Activated naive CD4-positive, alpha-beta T cell treated with anti-CD3 and anti-CD28 coated beads, Interleukin-2, amount 50 U/mL, for 24 hours (primary cell): ENCODE data around the gene C22orf42.
"Not testable (repeated sequence)": the region's sequence is repeated elsewhere in the genome, so short reads cannot be mapped to it uniquely, and the experiment has no call there.

Experiments used
- H3K27ac Mint-ChIP-seq: one replicate; pipeline ENCODE4 v1.8.0; 2021; ENCODE audit warnings: mild to moderate bottlenecking, mixed read lengths
- H3K27me3 Mint-ChIP-seq: one replicate; pipeline ENCODE4 v1.8.0; 2021; ENCODE audit warnings: mixed read lengths
- H3K36me3 Mint-ChIP-seq: one replicate; pipeline ENCODE4 v1.8.0; 2021; ENCODE audit warnings: mixed read lengths
- H3K4me1 Mint-ChIP-seq: one replicate; pipeline ENCODE4 v1.8.0; 2021; ENCODE audit warnings: mixed read lengths
- H3K4me3 Mint-ChIP-seq: one replicate; pipeline ENCODE4 v1.8.0; 2021; ENCODE audit warnings: mild to moderate bottlenecking, mixed read lengths
- H3K9me3 Mint-ChIP-seq: one replicate; pipeline ENCODE4 v1.8.0; 2021; ENCODE audit warnings: mixed read lengths

C22orf42 gene

DNA sequence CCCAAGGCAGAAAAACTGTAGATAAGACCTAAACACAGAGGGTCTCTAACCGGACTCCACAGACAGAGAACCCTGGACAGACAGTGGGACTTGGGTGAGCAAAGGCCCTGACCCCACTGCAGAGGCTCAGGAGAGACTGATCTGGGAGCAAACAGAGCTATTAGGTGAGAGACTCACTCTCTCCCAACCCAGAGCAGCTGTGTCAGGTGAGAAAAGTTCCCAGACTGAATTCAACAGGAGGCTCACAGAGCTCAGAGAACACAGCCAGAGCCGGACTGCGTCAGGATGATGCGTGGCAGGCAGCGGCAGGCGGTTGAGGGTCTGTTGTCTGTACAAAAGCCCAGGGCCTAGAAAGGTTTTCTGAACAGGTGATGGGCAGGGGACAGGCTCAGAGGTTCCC lies 40.2 kb upstream of the C22orf42 start:
- Mint-ChIP-seq H3K9me3 (no peaks in the 10 kb centered on the region), H3K27me3 (peaks cover 2% of the 10 kb centered on the region), H3K36me3 (no peaks in the 10 kb centered on the region), H3K27ac (no peak overlapping the region), H3K4me3 (no peak overlapping the region), H3K4me1 (peaks cover 24% of the 10 kb centered on the region)

DNA sequence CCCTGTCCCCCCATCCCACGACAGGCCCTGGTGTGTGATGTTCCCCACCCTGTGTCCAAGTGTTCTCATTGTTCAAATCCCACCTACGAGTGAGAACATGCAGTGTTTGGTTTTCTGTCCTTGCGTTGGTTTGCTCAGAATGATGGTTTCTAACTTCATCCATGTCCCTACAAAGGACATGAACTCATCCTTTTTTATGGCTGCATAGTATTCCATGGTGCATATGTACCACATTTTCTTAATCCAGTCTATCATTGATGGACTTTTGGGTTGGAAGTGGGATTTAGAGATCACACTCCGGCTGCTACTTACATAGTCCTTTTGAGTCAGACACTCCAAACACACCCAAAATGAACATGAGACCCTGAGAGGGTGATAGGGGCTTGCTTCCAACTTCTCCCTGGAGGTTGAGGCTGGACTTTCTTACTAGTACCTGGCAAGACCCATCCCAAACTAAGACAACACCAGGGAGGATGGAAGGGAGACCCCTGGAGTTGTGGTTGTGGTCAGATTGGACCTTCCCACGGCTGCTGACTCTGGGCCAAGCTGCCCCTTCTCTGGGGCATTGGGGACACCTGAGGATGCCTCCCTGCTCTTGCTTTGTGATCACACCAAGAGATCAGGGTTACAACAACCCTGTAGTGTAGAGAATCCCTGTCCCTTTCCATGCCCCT lies 38.6 kb upstream of the C22orf42 start:
- peaks cover 16% of the 10 kb centered on the region for H3K4me1 Mint-ChIP-seq
- H3K27ac Mint-ChIP-seq = not testable (repeated sequence)

DNA sequence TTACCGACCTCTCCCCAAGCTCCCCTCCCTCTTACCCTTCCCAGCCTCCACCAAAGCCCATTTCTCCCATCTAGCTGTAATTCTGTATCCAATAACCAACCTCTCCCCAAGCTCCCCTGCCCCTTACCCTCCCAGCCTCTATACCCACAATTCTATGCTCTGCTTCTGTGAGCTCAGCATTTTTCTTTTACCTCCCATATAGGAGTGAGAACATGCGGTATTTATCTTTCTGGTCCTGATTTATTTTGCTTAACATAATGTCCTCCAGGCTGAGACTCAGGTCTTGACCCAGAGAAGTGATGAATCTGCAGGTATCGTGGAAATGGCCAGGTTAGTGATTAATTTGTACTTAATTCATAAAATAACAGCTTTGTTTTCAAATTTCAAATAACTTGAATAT lies 36.8 kb upstream of the C22orf42 start:
- H3K9me3 Mint-ChIP-seq, H3K4me1 Mint-ChIP-seq, H3K27ac Mint-ChIP-seq, H3K36me3 Mint-ChIP-seq, H3K27me3 Mint-ChIP-seq, H3K4me3 Mint-ChIP-seq: not testable (repeated sequence)

More for the DNA sequence above, 38.6 kb upstream of the C22orf42 start:
- H3K27me3 Mint-ChIP-seq, H3K36me3 Mint-ChIP-seq, H3K4me3 Mint-ChIP-seq, H3K9me3 Mint-ChIP-seq: not testable (repeated sequence)

DNA sequence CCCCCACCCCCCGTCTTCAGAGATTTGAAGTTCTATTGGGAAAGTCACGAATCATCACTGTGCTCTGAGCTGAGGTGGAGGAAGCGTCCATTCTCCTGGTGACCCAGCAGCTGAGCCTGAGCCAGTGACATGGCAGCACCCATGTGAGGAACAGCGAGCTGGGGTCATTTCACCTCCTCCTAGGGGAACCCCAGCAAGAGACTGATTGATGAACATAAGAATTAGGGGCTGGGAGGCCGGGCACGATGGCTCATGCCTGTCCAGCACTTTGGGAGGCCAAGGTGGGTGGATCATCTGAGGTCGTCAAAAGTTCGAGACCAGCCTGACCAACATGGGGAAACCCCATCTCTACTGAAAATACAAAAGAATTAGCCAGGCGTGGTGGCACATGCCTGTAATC lies 34.2 kb upstream of the C22orf42 start:
- H3K4me1 Mint-ChIP-seq, H3K27me3 Mint-ChIP-seq, H3K27ac Mint-ChIP-seq, H3K4me3 Mint-ChIP-seq, H3K9me3 Mint-ChIP-seq, H3K36me3 Mint-ChIP-seq: not testable (repeated sequence)

DNA sequence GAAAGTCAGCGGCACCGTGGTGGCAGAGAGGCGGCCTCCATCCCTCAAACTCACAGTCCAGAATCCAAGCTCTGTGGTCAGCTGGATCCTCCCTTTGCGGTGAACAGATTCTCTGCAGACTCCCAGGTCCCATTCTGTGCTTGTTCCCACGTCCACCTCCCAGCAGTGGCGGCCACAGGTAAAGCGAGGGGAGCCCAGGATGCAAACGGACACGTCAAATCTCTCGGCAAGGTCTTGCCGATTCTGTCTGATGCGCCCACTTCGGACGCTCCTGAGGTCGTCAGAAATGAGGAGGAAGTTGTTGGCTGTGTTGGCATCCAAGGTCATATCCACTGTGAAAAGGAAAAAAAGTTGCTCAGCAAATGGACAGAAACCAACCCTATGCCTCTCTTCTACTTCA lies 31.9 kb upstream of the C22orf42 start:
- H3K9me3 Mint-ChIP-seq, H3K36me3 Mint-ChIP-seq, H3K27me3 Mint-ChIP-seq, H3K4me1 Mint-ChIP-seq, H3K27ac Mint-ChIP-seq, H3K4me3 Mint-ChIP-seq: not testable (repeated sequence)

DNA sequence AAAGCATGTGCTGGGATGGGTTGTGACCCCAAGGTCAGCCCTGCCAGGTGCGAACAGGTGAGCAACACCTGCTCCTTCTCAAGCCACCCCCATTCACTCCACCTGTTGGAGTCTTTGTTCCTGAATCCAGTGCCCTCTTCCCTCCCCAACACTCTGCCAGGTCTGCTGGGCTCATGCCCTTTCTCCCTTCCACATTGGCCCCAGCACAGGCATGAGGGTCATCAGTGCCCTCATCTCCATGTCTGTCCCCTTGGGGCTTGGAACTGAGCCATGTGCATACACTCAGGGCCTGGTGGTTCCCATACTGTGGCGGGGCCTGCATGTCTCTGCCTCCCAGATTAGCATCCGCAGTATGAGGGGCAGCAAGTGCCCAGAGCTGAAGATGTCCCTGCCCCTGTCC lies 26.7 kb upstream of the C22orf42 start:
- H3K27ac Mint-ChIP-seq = no peak overlapping the region
- no peaks in the 10 kb centered on the region for H3K9me3 Mint-ChIP-seq
- no peaks in the 10 kb centered on the region for H3K4me1 Mint-ChIP-seq
- no peak overlapping the region for H3K4me3 Mint-ChIP-seq
- no peaks in the 10 kb centered on the region for H3K27me3 Mint-ChIP-seq
- H3K36me3 Mint-ChIP-seq = no peaks in the 10 kb centered on the region

DNA sequence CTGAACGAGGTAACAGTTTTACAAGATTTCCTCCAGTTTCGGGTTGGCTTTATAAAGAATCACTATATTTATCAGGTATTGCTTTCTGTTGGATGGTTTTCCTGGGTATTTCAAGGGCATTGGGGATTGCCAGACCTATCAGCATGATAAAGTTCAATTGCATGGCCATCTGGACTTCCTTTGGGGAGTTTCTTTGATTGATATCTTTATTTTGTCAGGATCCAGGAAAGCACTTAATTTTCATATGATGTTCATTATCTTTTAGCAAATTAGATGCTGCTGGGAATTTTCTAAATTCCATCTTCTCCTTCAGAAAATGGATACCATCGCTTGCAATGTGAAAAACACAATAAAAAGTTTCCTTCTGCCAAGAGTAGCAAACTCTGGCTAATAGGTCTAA lies 24.5 kb upstream of the C22orf42 start:
- Mint-ChIP-seq H3K27ac (no peak overlapping the region), H3K9me3 (no peaks in the 10 kb centered on the region), H3K36me3 (no peaks in the 10 kb centered on the region), H3K4me1 (no peaks in the 10 kb centered on the region), H3K4me3 (no peak overlapping the region), H3K27me3 (peaks cover 3% of the 10 kb centered on the region)

DNA sequence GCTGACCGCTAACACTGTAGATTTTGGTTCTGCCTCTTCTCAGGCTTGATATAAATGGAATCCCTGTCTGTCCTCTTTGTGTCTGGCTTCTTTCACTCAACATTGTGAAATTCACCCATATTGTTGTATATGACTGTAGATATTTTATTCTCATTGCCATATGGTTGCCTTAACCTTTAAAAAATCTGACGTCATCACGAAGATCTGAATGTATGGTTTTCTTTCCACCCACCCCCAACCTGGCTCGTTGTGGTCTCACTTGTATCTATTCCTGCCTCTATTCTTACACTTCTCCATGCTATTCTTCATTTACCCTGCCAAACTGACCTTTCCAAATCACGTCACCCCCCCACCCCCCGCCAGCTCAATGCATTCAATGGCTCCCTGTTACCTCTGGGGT lies 21.9 kb upstream of the C22orf42 start:
- H3K27ac Mint-ChIP-seq = no peak overlapping the region
- H3K4me1 Mint-ChIP-seq = no peaks in the 10 kb centered on the region
- peaks cover 14% of the 10 kb centered on the region for H3K27me3 Mint-ChIP-seq

DNA sequence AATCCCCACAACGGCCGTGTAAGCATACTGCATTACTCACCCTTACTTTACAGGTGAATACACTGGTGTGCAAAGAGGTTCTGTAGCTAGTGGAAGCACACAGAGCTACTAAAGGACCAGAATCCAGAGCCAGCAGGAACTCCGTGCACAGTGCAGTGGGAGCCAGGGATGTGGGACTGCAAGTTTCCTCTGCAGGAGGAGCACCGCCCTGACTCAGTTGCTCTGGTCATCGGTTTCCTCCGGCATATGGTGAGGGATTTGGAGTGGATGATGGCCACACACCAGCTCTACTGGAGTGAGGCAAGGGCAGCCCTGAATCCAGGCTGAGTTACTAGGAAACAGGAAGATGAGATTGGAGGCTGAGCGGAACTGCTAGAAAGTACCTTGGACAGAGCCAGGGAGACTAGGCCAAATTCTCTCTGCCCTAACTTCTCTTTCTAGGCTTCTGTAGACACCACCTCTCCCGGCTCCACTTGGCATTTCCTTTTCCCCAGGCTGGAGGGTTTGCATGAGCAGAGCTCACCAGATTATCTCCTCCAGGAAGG lies 18.2 kb upstream of the C22orf42 start:
- no peaks in the 10 kb centered on the region for H3K9me3 Mint-ChIP-seq
- peaks cover 20% of the 10 kb centered on the region for H3K27me3 Mint-ChIP-seq
- no peaks in the 10 kb centered on the region for H3K36me3 Mint-ChIP-seq
- H3K4me1 Mint-ChIP-seq = no peaks in the 10 kb centered on the region
- no peak overlapping the region for H3K4me3 Mint-ChIP-seq
- H3K27ac Mint-ChIP-seq = no peak overlapping the region

More for the DNA sequence above, 21.9 kb upstream of the C22orf42 start:
- no peaks in the 10 kb centered on the region for H3K36me3 Mint-ChIP-seq
- H3K4me3 Mint-ChIP-seq = no peak overlapping the region
- no peaks in the 10 kb centered on the region for H3K9me3 Mint-ChIP-seq

DNA sequence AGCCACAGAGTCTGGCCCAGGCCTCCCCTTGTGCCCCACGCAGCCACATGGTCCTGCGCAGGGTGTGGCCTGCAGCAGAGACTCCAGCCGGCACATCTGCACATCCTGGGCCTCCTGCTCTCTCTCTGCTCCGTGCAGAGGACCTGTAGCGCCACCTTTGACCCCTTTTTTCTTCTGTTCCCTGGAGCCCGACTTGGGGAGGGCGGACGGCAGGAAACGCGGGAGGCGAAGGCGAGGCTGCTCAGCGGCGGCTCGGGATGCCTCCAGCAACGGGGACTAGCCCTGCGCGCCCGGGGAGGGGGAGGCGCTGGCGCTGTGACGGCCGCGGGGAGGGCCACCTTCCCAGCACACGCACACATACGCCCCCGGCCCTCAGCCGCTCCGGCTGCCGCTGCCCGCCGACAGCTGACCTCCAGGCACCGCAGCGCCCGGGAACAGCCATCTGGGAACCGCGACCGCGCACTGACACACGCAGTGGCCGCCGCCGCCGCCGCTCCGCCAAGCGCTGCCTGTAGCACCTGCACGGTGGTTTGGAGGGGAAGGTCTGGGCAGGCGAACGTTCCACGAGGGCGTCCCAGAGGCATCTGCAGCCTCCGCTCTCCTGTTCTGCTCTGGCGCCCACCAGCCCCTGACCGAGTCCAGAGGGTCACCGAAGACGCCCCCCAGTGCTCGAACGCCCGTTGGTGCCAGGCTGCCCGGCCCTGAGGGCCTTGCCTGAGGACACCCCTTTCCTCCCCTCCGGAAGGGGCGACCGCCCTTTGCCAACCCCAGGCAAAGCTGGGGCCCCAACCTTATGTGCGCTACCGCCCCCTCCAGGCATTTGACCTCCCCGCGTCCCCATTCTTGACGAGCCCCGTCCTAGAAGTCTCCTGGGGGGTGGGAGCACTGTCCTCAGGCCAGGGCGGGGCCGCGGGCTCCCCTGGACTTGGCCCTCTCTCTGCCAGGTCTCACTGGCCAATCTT lies 16.9 kb upstream of the C22orf42 start:
- H3K27me3 Mint-ChIP-seq = peaks cover 20% of the 10 kb centered on the region

DNA sequence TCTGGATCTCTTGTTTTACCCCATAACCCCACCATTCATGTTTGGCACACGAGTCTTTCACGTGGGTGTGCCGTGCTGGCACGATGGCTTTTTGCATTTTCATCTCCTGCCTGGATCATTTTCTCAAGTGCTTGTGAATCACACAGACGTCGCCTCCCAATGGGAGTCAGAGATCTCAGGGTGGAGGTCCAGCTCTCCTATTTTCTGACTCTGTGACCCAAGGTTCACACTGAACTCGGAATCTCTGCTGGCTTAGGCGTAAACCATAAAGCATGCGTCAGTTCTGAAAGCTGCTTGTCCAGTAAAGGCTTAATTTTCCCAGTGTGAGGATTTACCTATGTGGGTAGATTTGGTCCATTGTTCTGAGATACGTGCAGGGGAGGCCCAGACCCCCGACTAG lies 16.0 kb upstream of the C22orf42 start:
- no peak overlapping the region for H3K27ac Mint-ChIP-seq

More for the DNA sequence above, 16.9 kb upstream of the C22orf42 start:
- no peaks in the 10 kb centered on the region for H3K4me1 Mint-ChIP-seq
- no peaks in the 10 kb centered on the region for H3K9me3 Mint-ChIP-seq
- no peak overlapping the region for H3K4me3 Mint-ChIP-seq
- H3K27ac Mint-ChIP-seq = no peak overlapping the region
- H3K36me3 Mint-ChIP-seq = no peaks in the 10 kb centered on the region

DNA sequence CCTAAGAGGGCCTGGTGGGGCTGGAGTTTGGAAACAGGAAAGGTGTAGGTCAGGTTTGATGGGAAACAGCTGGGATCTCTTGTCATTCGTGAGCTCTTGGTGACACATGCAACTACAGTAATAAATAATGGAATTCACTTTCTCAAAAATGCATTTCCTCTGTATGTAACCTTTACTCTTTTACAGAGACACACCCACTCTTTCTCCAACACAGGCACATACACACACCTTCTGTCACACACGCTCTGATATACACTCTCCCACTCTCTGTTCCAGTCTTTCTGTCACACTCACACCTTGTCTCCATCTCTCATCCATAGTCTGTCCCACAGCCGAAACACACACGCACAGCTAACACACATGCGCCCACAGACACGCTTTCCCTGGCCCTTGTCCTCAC lies 6.6 kb upstream of the C22orf42 start:
- Mint-ChIP-seq H3K4me3 (no peak overlapping the region), H3K27me3 (no peaks in the 10 kb centered on the region), H3K9me3 (no peaks in the 10 kb centered on the region), H3K27ac (no peak overlapping the region), H3K4me1 (no peaks in the 10 kb centered on the region), H3K36me3 (no peaks in the 10 kb centered on the region)

More for the DNA sequence above, 16.0 kb upstream of the C22orf42 start:
- Mint-ChIP-seq H3K36me3 (no peaks in the 10 kb centered on the region), H3K9me3 (no peaks in the 10 kb centered on the region), H3K4me3 (no peak overlapping the region), H3K27me3 (peaks cover 20% of the 10 kb centered on the region), H3K4me1 (no peaks in the 10 kb centered on the region)

DNA sequence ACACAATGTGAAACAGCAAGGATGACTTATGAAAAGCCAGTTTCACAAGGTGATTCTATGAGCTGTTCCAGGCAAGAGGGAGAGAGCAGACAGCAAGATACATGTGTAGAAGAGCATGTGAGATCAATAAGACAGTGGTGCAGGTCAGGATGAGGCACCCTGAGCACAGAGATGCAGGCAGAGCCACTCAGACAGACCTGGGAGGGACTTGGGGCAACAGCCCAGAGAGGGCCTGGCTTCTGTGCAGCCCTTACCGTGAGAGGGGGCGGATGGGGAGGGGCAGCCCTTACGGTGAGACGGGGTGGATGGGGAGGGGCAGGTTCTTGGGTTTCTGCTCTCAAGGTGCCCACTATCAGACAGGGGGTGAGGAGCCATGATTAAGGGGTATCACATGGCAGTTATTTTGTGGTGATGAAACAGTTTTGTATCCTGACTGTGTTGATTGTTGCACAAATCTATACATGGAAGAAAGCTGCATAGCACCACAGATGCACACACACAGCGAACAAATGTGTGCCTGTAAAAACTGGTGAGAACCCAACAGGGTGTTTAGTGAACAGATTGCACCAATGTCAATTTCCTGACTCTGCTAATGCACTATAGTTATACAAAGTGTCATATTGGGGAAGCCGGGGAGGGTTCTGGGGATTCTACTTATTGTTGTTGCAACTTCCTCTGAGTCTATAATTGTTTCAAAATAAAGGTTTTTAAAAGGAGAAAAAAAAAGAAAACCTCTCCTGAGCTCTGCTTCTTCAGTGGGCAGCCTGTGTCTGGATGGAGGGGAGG lies 5.2 kb upstream of the C22orf42 start:
- Mint-ChIP-seq H3K27ac (no peak overlapping the region), H3K4me1 (no peaks in the 10 kb centered on the region), H3K36me3 (no peaks in the 10 kb centered on the region), H3K27me3 (no peaks in the 10 kb centered on the region), H3K9me3 (no peaks in the 10 kb centered on the region), H3K4me3 (no peak overlapping the region)

DNA sequence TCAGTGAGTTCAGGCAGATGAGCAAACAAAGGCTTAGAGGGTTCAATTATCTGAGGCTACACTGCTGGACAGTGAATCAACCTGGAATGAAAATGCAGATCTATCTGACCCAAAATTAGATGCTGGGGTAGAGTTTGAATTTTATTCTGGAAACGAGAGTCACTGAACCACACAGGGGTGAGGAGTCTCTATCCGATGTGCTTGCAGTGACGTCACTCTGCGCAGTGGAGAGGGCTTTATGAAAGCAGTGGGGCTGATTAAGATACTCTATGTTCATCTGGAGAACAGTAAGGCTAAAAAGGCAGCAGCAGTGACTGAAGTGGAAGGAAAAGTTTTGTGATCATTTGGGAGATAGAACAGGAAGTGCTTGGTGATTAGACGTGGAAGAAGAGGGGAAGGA lies 1.3 kb upstream of the C22orf42 start:
- H3K9me3 Mint-ChIP-seq, H3K27ac Mint-ChIP-seq, H3K4me1 Mint-ChIP-seq, H3K36me3 Mint-ChIP-seq, H3K27me3 Mint-ChIP-seq, H3K4me3 Mint-ChIP-seq: not testable (repeated sequence)

DNA sequence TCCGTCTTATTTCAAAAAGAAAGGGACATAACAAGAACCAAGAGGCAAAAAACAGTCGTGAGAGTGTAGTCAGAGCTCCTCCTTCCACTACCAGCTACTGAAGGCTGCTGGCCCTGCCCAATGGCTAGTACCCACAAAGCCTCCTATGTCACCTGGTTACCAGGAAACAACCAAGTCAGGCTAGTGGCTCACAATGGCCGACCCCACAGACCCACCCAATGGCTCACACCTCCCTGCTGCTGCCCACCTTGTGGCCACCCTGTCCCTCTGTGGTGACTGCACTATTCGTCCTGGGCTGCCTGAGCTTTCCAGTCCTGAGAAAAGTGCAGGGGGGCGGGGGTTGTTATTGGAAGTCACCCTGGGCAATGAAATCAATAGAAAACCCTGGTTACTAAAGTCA lies 1.5 kb downstream of the C22orf42 start:
- not testable (repeated sequence) for H3K9me3 Mint-ChIP-seq, H3K4me1 Mint-ChIP-seq, H3K4me3 Mint-ChIP-seq, H3K36me3 Mint-ChIP-seq, H3K27me3 Mint-ChIP-seq, H3K27ac Mint-ChIP-seq

DNA sequence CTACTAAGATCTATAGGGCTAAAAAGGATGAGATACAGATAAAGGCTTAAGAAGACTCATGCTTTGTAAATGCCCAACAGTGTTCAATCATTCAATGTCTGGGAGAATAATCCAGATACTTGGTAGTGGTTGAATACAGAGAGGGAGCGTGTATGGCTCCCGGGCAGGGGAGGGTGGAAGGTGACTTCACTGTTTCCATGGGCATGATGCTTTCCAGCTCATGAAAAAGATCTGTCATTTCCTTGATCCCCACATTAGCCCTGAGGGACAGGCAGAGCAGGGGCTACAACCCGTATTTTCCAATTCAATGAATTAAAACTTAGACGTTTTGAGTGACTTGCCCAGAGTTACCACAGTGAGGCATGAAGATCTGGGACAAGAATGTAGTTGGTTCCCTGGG lies 4.4 kb downstream of the C22orf42 start:
- not testable (repeated sequence) for H3K4me3 Mint-ChIP-seq, H3K36me3 Mint-ChIP-seq

More for the DNA sequence above, 4.4 kb downstream of the C22orf42 start:
- not testable (repeated sequence) for H3K4me1 Mint-ChIP-seq, H3K9me3 Mint-ChIP-seq, H3K27me3 Mint-ChIP-seq, H3K27ac Mint-ChIP-seq
